ENCODE measurements around the gene TXNL4B. TPM values are rescaled to one million over a fixed set of nuclear protein-coding genes. Genes with fewer than 3 reads are reported as not detected.

Gene TXNL4B
- total RNA-seq, 1 donor from 2014 or later: 15.6 TPM

DNA sequence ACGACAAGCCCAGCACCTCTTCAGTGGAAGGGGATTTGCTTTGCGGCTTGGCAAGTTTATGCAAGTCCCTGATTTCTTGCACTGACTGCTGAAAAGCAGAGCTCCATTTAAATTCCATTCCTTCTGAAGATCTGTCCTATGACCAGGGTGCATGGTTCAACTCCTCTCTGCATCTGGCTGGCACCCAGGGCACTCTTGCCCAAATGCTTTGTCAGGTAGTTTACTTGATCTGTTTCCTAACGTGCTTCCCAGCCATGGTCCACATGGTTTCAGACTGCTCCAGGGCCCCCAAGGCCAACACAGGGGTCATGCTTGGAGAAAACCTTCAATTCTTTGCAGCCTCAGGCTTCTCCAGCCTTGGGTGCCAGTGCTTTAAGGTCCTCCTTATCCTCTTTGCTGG is 50.4 kb downstream of the TXNL4B start:
- Mint-ChIP-seq H3K27me3 (no peaks in the 10 kb centered on the region), H3K9me3 (ENCODE audit: low read depth) (no peaks in the 10 kb centered on the region), H3K4me3 (ENCODE audit: low read depth) (no peak overlapping the region), H3K27ac (no peak overlapping the region), H3K36me3 (ENCODE audit: insufficient read depth) (no peaks in the 10 kb centered on the region), H3K4me1 (ENCODE audit: low read depth) (peaks cover 2% of the 10 kb centered on the region)
- TF ChIP-seq, protein P1, sequence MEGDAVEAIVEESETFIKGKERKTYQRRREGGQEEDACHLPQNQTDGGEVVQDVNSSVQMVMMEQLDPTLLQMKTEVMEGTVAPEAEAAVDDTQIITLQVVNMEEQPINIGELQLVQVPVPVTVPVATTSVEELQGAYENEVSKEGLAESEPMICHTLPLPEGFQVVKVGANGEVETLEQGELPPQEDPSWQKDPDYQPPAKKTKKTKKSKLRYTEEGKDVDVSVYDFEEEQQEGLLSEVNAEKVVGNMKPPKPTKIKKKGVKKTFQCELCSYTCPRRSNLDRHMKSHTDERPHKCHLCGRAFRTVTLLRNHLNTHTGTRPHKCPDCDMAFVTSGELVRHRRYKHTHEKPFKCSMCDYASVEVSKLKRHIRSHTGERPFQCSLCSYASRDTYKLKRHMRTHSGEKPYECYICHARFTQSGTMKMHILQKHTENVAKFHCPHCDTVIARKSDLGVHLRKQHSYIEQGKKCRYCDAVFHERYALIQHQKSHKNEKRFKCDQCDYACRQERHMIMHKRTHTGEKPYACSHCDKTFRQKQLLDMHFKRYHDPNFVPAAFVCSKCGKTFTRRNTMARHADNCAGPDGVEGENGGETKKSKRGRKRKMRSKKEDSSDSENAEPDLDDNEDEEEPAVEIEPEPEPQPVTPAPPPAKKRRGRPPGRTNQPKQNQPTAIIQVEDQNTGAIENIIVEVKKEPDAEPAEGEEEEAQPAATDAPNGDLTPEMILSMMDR (IDR thresholded peaks at IDR 0.05; ENCODE audit: unreplicated experiment): no peak
- DNase-seq (ENCODE audit: low spot score, unreplicated experiment): no peak

DNA sequence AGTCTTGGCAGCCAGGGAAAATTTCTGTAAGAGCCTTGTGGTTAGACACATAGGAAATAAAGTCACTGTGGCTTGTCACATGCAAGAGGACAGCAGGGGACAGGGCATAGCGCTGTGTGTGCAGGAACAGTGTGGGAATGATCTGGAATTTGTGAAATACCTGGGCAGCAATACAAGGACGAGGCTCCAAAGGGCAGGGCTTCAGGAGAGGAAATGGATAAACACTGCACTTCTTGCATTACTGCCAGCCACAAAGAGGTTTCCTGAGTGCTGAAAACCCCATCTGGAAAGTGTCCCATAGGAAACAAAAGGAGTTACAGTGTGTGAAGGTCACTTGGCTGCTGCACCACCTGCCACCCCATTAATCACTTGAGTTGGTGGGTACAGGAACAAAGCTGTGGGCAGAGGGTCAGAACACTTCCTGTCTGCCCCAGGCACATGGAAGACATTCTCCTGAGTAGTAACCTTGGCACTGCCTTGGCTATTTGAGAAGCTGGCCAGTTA is 51.2 kb downstream of the TXNL4B start:
- Mint-ChIP-seq H3K9me3 (ENCODE audit: low read depth) (no peaks in the 10 kb centered on the region), H3K36me3 (ENCODE audit: insufficient read depth) (no peaks in the 10 kb centered on the region), H3K27ac (no peak overlapping the region), H3K4me3 (ENCODE audit: low read depth) (no peak overlapping the region), H3K27me3 (no peaks in the 10 kb centered on the region), H3K4me1 (ENCODE audit: low read depth) (peaks cover 2% of the 10 kb centered on the region)
- no peak for DNase-seq (ENCODE audit: low spot score, unreplicated experiment)
- TF ChIP-seq, protein P1 (IDR thresholded peaks at IDR 0.05; ENCODE audit: unreplicated experiment): no peak

DNA sequence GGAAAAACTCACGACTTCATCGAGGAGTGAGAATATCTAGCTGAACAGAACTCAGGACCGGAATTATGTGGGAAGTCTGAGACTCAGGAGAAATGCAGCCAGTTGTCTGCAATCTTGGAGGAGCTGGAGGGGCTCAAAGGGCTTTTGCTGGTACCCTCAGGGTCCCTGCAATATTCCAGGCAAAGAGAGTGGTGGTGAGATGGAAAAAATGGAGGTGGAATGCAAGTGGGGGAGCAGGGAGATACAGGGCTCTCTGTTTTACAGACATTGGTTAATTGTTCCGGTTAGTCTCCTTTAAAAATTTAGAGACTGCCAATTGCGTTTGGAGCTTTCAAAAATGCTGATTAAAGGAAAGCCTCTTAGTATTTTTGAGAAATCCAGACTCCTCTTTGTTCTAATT is 57.3 kb downstream of the TXNL4B start:
- TF ChIP-seq, protein P1 (IDR thresholded peaks at IDR 0.05; ENCODE audit: unreplicated experiment): no peak
- Mint-ChIP-seq H3K4me3 (ENCODE audit: low read depth) (no peak overlapping the region), H3K27me3 (no peaks in the 10 kb centered on the region)

More for the DNA sequence above, 57.3 kb downstream of the TXNL4B start:
- H3K4me1 Mint-ChIP-seq (ENCODE audit: low read depth): no peaks in the 10 kb centered on the region
- no peaks in the 10 kb centered on the region for H3K36me3 Mint-ChIP-seq (ENCODE audit: insufficient read depth)
- no peak for DNase-seq (ENCODE audit: low spot score, unreplicated experiment)
- H3K27ac Mint-ChIP-seq: no peak overlapping the region
- no peaks in the 10 kb centered on the region for H3K9me3 Mint-ChIP-seq (ENCODE audit: low read depth)

Other genes starting within 250 kb of the TXNL4B start
- gene ATXN1L, start 247.6 kb downstream of the TXNL4B start, total RNA-seq: 28.5 and 28.6 TPM in 2 replicates
- gene ZNF821, start 209.4 kb downstream of the TXNL4B start, total RNA-seq: 32.3 and 32.6 TPM in 2 replicates
- 280 and 304 TPM in 2 replicates for gene IST1, start 198.1 kb downstream of the TXNL4B start, total RNA-seq
- 0.19 and 0.27 TPM in 2 replicates for gene PKD1L3, start 93.2 kb downstream of the TXNL4B start, total RNA-seq
- 13.4 and 13.7 TPM in 2 replicates for gene DHODH, start 84.9 kb downstream of the TXNL4B start, total RNA-seq
- gene HP, start 39.1 kb downstream of the TXNL4B start, total RNA-seq: not detected in 2 replicates
- gene HPR, start 30.4 kb downstream of the TXNL4B start, total RNA-seq: 0.46 TPM in 1 of 2 replicates, not detected in the other
- 79.6 and 81.7 TPM in 2 replicates for gene DHX38, start 227 bp upstream of the TXNL4B start, total RNA-seq
- 3.9 and 4.5 TPM in 2 replicates for gene PMFBP1, start 78.5 kb upstream of the TXNL4B start, total RNA-seq